ENCODE measurements around the gene RBMS1. TPM values are rescaled to one million over a fixed set of nuclear protein-coding genes. Genes with fewer than 3 reads are reported as not detected.

RBMS1 gene
- total and polyA plus RNA-seq, 2 of the 13 experiments (the other 11 are each of a cell fraction or from before 2014, with no cell fraction given) = 55.5 to 110 TPM

GRCh38 chr2:160365716-160366367, 127.8 kb downstream of the RBMS1 start:
- ChIA-PET POLR2A (no interaction called here), CTCF (ENCODE audit: low intra/inter-chr PET ratio, low total read pairs) (no interaction called here)
- H3K36me3 ChIP-seq (replicated peaks in 1 of 2; ENCODE audit: control insufficient read depth in 1 of 2, insufficient read depth in 2 of 2, low read length in 2 of 2) = peaks cover 8 to 27% of the 10 kb centered on the region in 2 experiments; a peak in 4 of 5 replicates
- H4K20me1 ChIP-seq (ENCODE audit: insufficient read depth, low read length) = peaks cover 6% of the 10 kb centered on the region; the same call in 1 of the 2 replicates
- DNase-seq (ENCODE audit: low spot score) (no peak), FAIRE-seq (no peak), ATAC-seq (no peak)
- intact Hi-C loops (cut with micrococcal nuclease; ENCODE audit: unreplicated experiment) (no loop called here), in situ Hi-C loops (cut with HindIII; ENCODE audit: extremely low pct_ligation_motif_present, low pct_unique_long_range_greater_than_20kb) (no loop called here)
- no peak overlapping the region for H3K4me3 ChIP-seq (replicated peaks in 1 of 3; ENCODE audit: insufficient read depth in 1 of 3, low read depth in 2 of 3, low read length in 3 of 3)
- H3K9me3 ChIP-seq (ENCODE audit: low read length) = no peaks in the 10 kb centered on the region
- no peaks in the 10 kb centered on the region for H3K4me1 ChIP-seq (ENCODE audit: insufficient read depth, low read length)
- no peak for TF ChIP-seq NR0B2 (CRISPR knock-in tag; IDR thresholded peaks at IDR 0.05)
- TF ChIP-seq HNF4G (IDR thresholded peaks at IDR 0.05; ENCODE audit: borderline replicate concordance, low read depth, low read length) = peak; percentile 31; the same call in 1 of the 2 replicates
- no peak for TF ChIP-seq HNF4G (CRISPR knock-in tag; IDR thresholded peaks at IDR 0.05; ENCODE audit: borderline replicate concordance, low read depth)
- TF ChIP-seq ZBTB34 (CRISPR knock-in tag; IDR thresholded peaks at IDR 0.05) = no peak
- no peak for TF ChIP-seq TOE1 (CRISPR knock-in tag; IDR thresholded peaks at IDR 0.05)
- no peak for TF ChIP-seq ZSCAN20 (CRISPR knock-in tag; IDR thresholded peaks at IDR 0.05; ENCODE audit: borderline replicate concordance)
- no peak for TF ChIP-seq ARID5B (CRISPR knock-in tag; IDR thresholded peaks at IDR 0.05)
- no peak for TF ChIP-seq ZSCAN5A (CRISPR knock-in tag; IDR thresholded peaks at IDR 0.05; ENCODE audit: borderline replicate concordance)
- peak; percentile 21; the same call in 1 of the 2 replicates for TF ChIP-seq HNF4A (CRISPR knock-in tag; IDR thresholded peaks at IDR 0.05)
- no peak overlapping the region for H3K27ac ChIP-seq (ENCODE audit: extremely low read length, insufficient read depth, low read length)
- 97% methylated on average over 5 of the region's 5 CpGs for WGBS (ENCODE audit: low lambda C conversion rate)
- H3K27me3 ChIP-seq (ENCODE audit: control insufficient read depth in 1 of 2, insufficient read depth in 2 of 2, low read length in 2 of 2) = no peaks in the 10 kb centered on the region
- H3K79me2 ChIP-seq (ENCODE audit: insufficient read depth, low read length) = peaks cover 5% of the 10 kb centered on the region
- no peak overlapping the region for H2AFZ ChIP-seq (ENCODE audit: low read length)
- BruUV-seq (replicated peaks) = no TSS peak
- no peak overlapping the region for H3K4me2 ChIP-seq (ENCODE audit: low read depth, low read length)
- H3K9ac ChIP-seq (ENCODE audit: insufficient read depth, low read depth, low read length) = no peak overlapping the region

Measured in HepG2 (cell line).